CD8-positive, alpha-beta memory T cell (primary cell): ENCODE measurements around the gene BACH2. TPM values are rescaled to one million over a fixed set of nuclear protein-coding genes. Genes with fewer than 3 reads are reported as not detected.
"Not testable (repeated sequence)": the region's sequence is repeated elsewhere in the genome, so short reads cannot be mapped to it uniquely, and the experiment has no call there.

Experiments used
- CTCF ChIA-PET: fragments of 350-600 bp; sonication (Branson Sonifier 250); formaldehyde crosslinking; loops from one replicate; lab custom pipeline; 2021; ENCODE audit warnings: antibody characterized with exemption; lab: Charles Lee
- POLR2A ChIA-PET: fragments of 350-600 bp; sonication (Branson Sonifier 250); formaldehyde crosslinking; loops from one replicate; lab custom pipeline; 2021; ENCODE audit warnings: antibody characterized with exemption; lab: Charles Lee
- DNase-seq, 5 donors: peaks; one replicate each; pipeline versions ENCODE4 v3.0.0 to v3.0.0-alpha.2; 2020 to 2022; ENCODE audit warnings: mixed read lengths in 1 of 5
- H3K27ac ChIP-seq: one replicate; pipeline ENCODE4 v1.7.0; 2013; ENCODE audit warnings: low read depth, mild to moderate bottlenecking, low read length, moderate library complexity
- H3K27me3 ChIP-seq: 2 replicates; pipeline ENCODE4 v1.7.0; 2013; ENCODE audit warnings: low read length, mild to moderate bottlenecking; ENCODE audit not compliant: insufficient read depth, poor library complexity, severe bottlenecking
- H3K36me3 ChIP-seq: 2 replicates; pipeline ENCODE4 v1.7.0; 2013; ENCODE audit warnings: mild to moderate bottlenecking, low read length, moderate library complexity; ENCODE audit not compliant: insufficient read depth
- H3K4me1 ChIP-seq: 2 replicates; pipeline ENCODE4 v1.7.0; 2013; ENCODE audit warnings: mild to moderate bottlenecking, low read length, moderate library complexity; ENCODE audit not compliant: insufficient read depth
- H3K4me3 ChIP-seq: 2 replicates; pipeline ENCODE4 v1.7.0; 2013; ENCODE audit warnings: mild to moderate bottlenecking, low read length
- H3K9me3 ChIP-seq: 2 replicates; pipeline ENCODE4 v1.7.0; 2013; ENCODE audit warnings: mild to moderate bottlenecking, low read length
- H3K27ac Mint-ChIP-seq, 8 donors: one replicate each; pipeline ENCODE4 v1.8.0; 2020 to 2021; ENCODE audit warnings: mixed read lengths in 8 of 8, mild to moderate bottlenecking in 6 of 8, inconsistent platforms in 3 of 8, moderate library complexity in 3 of 8
- H3K27me3 Mint-ChIP-seq, 2 donors: one replicate each; pipeline ENCODE4 v1.8.0; 2020 to 2021; ENCODE audit warnings: mixed read lengths in 2 of 2, mild to moderate bottlenecking in 1 of 2, moderate library complexity in 1 of 2
- H3K36me3 Mint-ChIP-seq, 3 donors: one replicate each; pipeline ENCODE4 v1.8.0; 2020 to 2021; ENCODE audit warnings: mixed read lengths in 3 of 3, inconsistent platforms in 1 of 3, mild to moderate bottlenecking in 1 of 3
- H3K4me1 Mint-ChIP-seq, 3 donors: one replicate each; pipeline ENCODE4 v1.8.0; 2020 to 2021; ENCODE audit warnings: mixed read lengths in 3 of 3, inconsistent platforms in 1 of 3, mild to moderate bottlenecking in 1 of 3
- H3K4me3 Mint-ChIP-seq, 7 donors: one replicate each; pipeline ENCODE4 v1.8.0; 2020 to 2021; ENCODE audit warnings: mixed read lengths in 7 of 7, mild to moderate bottlenecking in 6 of 7, moderate library complexity in 4 of 7, inconsistent platforms in 2 of 7
- H3K9me3 Mint-ChIP-seq, 5 donors: one replicate each; pipeline ENCODE4 v1.8.0; 2020 to 2022; ENCODE audit warnings: mixed read lengths in 5 of 5, mild to moderate bottlenecking in 3 of 5, moderate library complexity in 2 of 5, inconsistent platforms in 1 of 5
- polyA plus RNA-seq: library from polyadenylated mRNA; unstranded; fragments of 300-500 nt; fragmentation: Illumina TruSeq; gene quantifications from one replicate; pipeline ENCODE4 v1.2.3, GENCODE V29; 2021
- total RNA-seq, 2 experiments: library from RNA; stranded (reverse); gene quantifications; one replicate each; pipeline ENCODE4 v1.2.3, GENCODE V29; 2021

BACH2 gene
- total and polyA plus RNA-seq, 3 experiments from 2014 or later, result 7.4 to 41.8 (median 39.9) TPM

- CTCF ChIA-PET, result no interaction called here
- DNase-seq, result no peak
- Mint-ChIP-seq H3K4me3 (no peak overlapping the region), H3K4me1 (peaks cover 5 to 18% (median 12%) of the 10 kb centered on the region in 3 donors), H3K36me3 (peaks cover 0 to 9% (median 4%) of the 10 kb centered on the region in 3 donors), H3K27me3 (peaks cover 3 to 6% of the 10 kb centered on the region in 2 donors), H3K27ac (no peak overlapping the region), H3K9me3 (no peaks in the 10 kb centered on the region)
- Histone ChIP-seq H3K9me3 (no peaks in the 10 kb centered on the region), H3K4me3 (no peak overlapping the region), H3K27me3 (no peaks in the 10 kb centered on the region), H3K4me1 (peaks cover 26% of the 10 kb centered on the region), H3K27ac (no peak overlapping the region), H3K36me3 (no peaks in the 10 kb centered on the region)
- POLR2A ChIA-PET, result no interaction called here
These were observed 151.6 kb downstream of the BACH2 start for GRCh38 chr6:90144928-90145555.

- no peak overlapping the region for H3K4me3 ChIP-seq
- H3K4me1 Mint-ChIP-seq, result peaks cover 5 to 13% (median 11%) of the 10 kb centered on the region in 3 donors
These were observed 152.2 kb downstream of the BACH2 start for GRCh38 chr6:90144396-90144795.

GRCh38 chr6:90140683-90141082, 156.0 kb downstream of the BACH2 start:
- no peak overlapping the region for H3K4me3 Mint-ChIP-seq
- Histone ChIP-seq H3K27ac (no peak overlapping the region), H3K27me3 (no peaks in the 10 kb centered on the region), H3K4me3 (no peak overlapping the region), H3K36me3 (no peaks in the 10 kb centered on the region), H3K4me1 (peaks cover 36% of the 10 kb centered on the region), H3K9me3 (no peaks in the 10 kb centered on the region)
- peaks cover 0 to 18% (median 3%) of the 10 kb centered on the region in 3 donors for H3K4me1 Mint-ChIP-seq
- ChIA-PET POLR2A (no interaction called here), CTCF (no interaction called here)
- peak overlapping the region in 1 of 8 donors; percentile 30 for H3K27ac Mint-ChIP-seq
- peaks cover 0 to 5% (median 0%) of the 10 kb centered on the region in 3 donors for H3K36me3 Mint-ChIP-seq
- peaks cover 3% of the 10 kb centered on the region in 2 donors for H3K27me3 Mint-ChIP-seq
- no peaks in the 10 kb centered on the region for H3K9me3 Mint-ChIP-seq
- DNase-seq, result no peak

More at GRCh38 chr6:90144396-90144795, 152.2 kb downstream of the BACH2 start:
- Histone ChIP-seq H3K4me1 (peaks cover 29% of the 10 kb centered on the region), H3K27ac (no peak overlapping the region), H3K9me3 (no peaks in the 10 kb centered on the region), H3K36me3 (no peaks in the 10 kb centered on the region), H3K27me3 (no peaks in the 10 kb centered on the region)
- POLR2A ChIA-PET, result no interaction called here
- peaks cover 3 to 6% of the 10 kb centered on the region in 2 donors for H3K27me3 Mint-ChIP-seq
- no peak for DNase-seq
- CTCF ChIA-PET, result no interaction called here
- no peaks in the 10 kb centered on the region for H3K9me3 Mint-ChIP-seq
- peak overlapping the region in 1 of 8 donors; percentile 42 for H3K27ac Mint-ChIP-seq
- peaks cover 0 to 9% (median 4%) of the 10 kb centered on the region in 3 donors for H3K36me3 Mint-ChIP-seq
- no peak overlapping the region for H3K4me3 Mint-ChIP-seq

- Histone ChIP-seq H3K27me3 (no peaks in the 10 kb centered on the region), H3K36me3 (no peaks in the 10 kb centered on the region), H3K9me3 (no peaks in the 10 kb centered on the region), H3K4me1 (peaks cover 36% of the 10 kb centered on the region), H3K4me3 (no peak overlapping the region), H3K27ac (no peak overlapping the region)
- Mint-ChIP-seq H3K4me3 (no peak overlapping the region), H3K36me3 (peaks cover 0 to 4% (median 0%) of the 10 kb centered on the region in 3 donors), H3K27me3 (peaks cover 3% of the 10 kb centered on the region in 2 donors), H3K4me1 (peaks cover 0 to 15% (median 4%) of the 10 kb centered on the region in 3 donors), H3K27ac (no peak overlapping the region), H3K9me3 (no peaks in the 10 kb centered on the region)
- ChIA-PET CTCF (no interaction called here), POLR2A (interaction anchor here (0.5 kb wide), 1 partner anchor 22 kb away, joined by 5 read pairs; no protein-coding TSS in a partner anchor)
- DNase-seq, result no peak
These were observed 157.3 kb downstream of the BACH2 start for GRCh38 chr6:90139272-90139817.

- Histone ChIP-seq H3K27ac (no peak overlapping the region), H3K36me3 (no peaks in the 10 kb centered on the region), H3K4me1 (peaks cover 44% of the 10 kb centered on the region), H3K27me3 (no peaks in the 10 kb centered on the region), H3K4me3 (no peak overlapping the region), H3K9me3 (no peaks in the 10 kb centered on the region)
- Mint-ChIP-seq H3K36me3 (no peaks in the 10 kb centered on the region), H3K27ac (no peak overlapping the region), H3K27me3 (peaks cover under 1 to 3% of the 10 kb centered on the region in 2 donors), H3K4me3 (no peak overlapping the region), H3K9me3 (no peaks in the 10 kb centered on the region), H3K4me1 (peaks cover 0 to 17% (median 11%) of the 10 kb centered on the region in 3 donors)
- ChIA-PET CTCF (no interaction called here), POLR2A (interaction anchor here (0.6 kb wide), 1 partner anchor 99 kb away, joined by 3 read pairs; no protein-coding TSS in a partner anchor)
- no peak for DNase-seq
These were observed 159.6 kb downstream of the BACH2 start for GRCh38 chr6:90136837-90137568.

GRCh38 chr6:90136176-90136575, 160.5 kb downstream of the BACH2 start:
- Histone ChIP-seq H3K4me3 (no peak overlapping the region), H3K36me3 (no peaks in the 10 kb centered on the region), H3K4me1 (peaks cover 44% of the 10 kb centered on the region), H3K27me3 (no peaks in the 10 kb centered on the region), H3K9me3 (no peaks in the 10 kb centered on the region), H3K27ac (no peak overlapping the region)
- ChIA-PET POLR2A (no interaction called here), CTCF (no interaction called here)
- Mint-ChIP-seq H3K9me3 (no peaks in the 10 kb centered on the region), H3K36me3 (no peaks in the 10 kb centered on the region), H3K27me3 (peaks cover 0 to 2% of the 10 kb centered on the region in 2 donors), H3K27ac (peak overlapping the region in 2 of 8 donors; percentile 18 to 45), H3K4me3 (no peak overlapping the region), H3K4me1 (peaks cover 0 to 17% (median 11%) of the 10 kb centered on the region in 3 donors)
- no peak for DNase-seq

GRCh38 chr6:90135667-90136066, 161.0 kb downstream of the BACH2 start:
- Mint-ChIP-seq H3K4me1 (peaks cover 0 to 17% (median 12%) of the 10 kb centered on the region in 3 donors), H3K9me3 (no peaks in the 10 kb centered on the region), H3K4me3 (no peak overlapping the region), H3K27me3 (no peaks in the 10 kb centered on the region), H3K27ac (peak overlapping the region in 3 of 8 donors; percentile 5 to 45 (median 18)), H3K36me3 (peaks cover 0 to 1% (median 0%) of the 10 kb centered on the region in 3 donors)
- no peaks in the 10 kb centered on the region for H3K36me3 ChIP-seq
- H3K9me3 ChIP-seq, result no peaks in the 10 kb centered on the region
- POLR2A ChIA-PET, result no interaction called here
- H3K4me1 ChIP-seq, result peaks cover 44% of the 10 kb centered on the region
- CTCF ChIA-PET, result no interaction called here
- no peak overlapping the region for H3K27ac ChIP-seq
- no peak for DNase-seq
- H3K4me3 ChIP-seq, result no peak overlapping the region
- no peaks in the 10 kb centered on the region for H3K27me3 ChIP-seq

GRCh38 chr6:90133664-90134063, 163.0 kb downstream of the BACH2 start:
- H3K4me3 ChIP-seq, H3K36me3 Mint-ChIP-seq, H3K27me3 Mint-ChIP-seq, CTCF ChIA-PET, H3K36me3 ChIP-seq, H3K9me3 ChIP-seq, H3K27ac Mint-ChIP-seq, POLR2A ChIA-PET, H3K4me3 Mint-ChIP-seq, H3K27ac ChIP-seq, H3K27me3 ChIP-seq, H3K9me3 Mint-ChIP-seq, DNase-seq: not testable (repeated sequence)
- H3K4me1 Mint-ChIP-seq, result peaks cover 0 to 13% (median 11%) of the 10 kb centered on the region in 3 donors
- H3K4me1 ChIP-seq, result peaks cover 28% of the 10 kb centered on the region
